HG03159 (cell line): ENCODE measurements around the gene TMA7.

ENCODE experiments used
- ATAC-seq: cut with Tn5 transposase; IDR thresholded peaks from one replicate; pipeline ENCODE4 v1.9.1; 2021; ENCODE audit warnings: mild to moderate bottlenecking, moderate library complexity; ENCODE audit not compliant: unreplicated experiment

Gene TMA7

GRCh38 chr3:48422681-48423080, 17.4 kb upstream of the TMA7 start:
- no peak for ATAC-seq

DNA sequence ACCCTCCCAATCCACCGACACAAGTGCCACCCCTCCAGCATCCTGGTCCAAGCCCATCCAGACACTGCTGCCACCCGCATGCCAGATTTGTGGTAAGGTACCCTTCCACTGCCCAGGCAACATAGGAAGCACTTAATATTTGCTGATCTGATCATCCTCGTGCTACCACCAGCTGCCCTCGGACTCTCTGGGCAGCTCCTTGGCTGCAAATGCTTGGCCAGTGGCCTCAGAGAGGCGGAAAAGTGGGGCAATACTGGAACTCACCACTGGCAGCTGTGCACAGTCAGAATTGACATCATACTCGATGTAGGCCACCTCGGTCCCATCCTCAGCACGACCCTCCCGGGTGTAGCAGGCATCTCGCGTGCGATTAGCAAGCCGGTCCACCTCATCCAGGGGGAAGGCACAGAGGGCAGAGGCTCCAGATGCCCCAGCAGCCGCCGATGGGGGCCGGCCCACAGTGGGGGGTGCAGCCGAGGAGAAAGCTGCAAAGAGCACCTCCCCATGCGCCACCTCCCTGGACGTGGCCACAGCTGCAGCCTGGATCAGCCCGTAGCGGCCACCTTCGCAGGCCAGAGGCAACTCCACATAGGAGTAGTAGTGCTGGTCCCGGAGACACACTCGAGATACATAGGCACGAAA, 16.7 kb upstream of the TMA7 start:
- no peak for ATAC-seq

GRCh38 chr3:48423883-48424695, 16.0 kb upstream of the TMA7 start:
- no peak for ATAC-seq

DNA sequence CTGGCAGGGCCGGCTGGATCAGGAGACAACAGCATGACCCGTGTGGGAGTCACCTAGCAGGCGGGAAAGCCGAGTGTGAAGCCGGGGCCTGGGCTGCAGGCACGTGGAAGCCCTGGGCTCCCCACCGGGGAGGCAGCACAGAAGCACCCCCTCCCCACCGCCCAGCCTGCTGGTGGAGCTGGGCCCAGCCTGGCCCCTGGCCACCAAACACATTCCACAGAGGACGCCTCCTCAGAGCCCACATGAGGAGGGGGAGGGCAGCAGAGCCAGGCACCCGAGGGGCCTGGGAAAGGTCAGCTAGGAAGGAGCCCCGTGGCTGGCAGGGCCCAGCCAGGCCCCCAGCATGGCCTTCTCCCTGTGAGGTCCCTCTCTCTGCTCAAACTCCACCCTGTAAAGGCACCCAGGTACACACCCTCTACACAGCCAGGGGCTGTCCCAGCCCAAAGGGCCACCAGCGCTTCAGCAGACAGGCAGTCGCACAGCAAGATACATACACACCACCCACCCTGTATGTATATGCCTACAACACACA, 14.7 kb upstream of the TMA7 start:
- no peak for ATAC-seq

GRCh38 chr3:48426401-48426909, 13.6 kb upstream of the TMA7 start:
- no peak for ATAC-seq

DNA sequence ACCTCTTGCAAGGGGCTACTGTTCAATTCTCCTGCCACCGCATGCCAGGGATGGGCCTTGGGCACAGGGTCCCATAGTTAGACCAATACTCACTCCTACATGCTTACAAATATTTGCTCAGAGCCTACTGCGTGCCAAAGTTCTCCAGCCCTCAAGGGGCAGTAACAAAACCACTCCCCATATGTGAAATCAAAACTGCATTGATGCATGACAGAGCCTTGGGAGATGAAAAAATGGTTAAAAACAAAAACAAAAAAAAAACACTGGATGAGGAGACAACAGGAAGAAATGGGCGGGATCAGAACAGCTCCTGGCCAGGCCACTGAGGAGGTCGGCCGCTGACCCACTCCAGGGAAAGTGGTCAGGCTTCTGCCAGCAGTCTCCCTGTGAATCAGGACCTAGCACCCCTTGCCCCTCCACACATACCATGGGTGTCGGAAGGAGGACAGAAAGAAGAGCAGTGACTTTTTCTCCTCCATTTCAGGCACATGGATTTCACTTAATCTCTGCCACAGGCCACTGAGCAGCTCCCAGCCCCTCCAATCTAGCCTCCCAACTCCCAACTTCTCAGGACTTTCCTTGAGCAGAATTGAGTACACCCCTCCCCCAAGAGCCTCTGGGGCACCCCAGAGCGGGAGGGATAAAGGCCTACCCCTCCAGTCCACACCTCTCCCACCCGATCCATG, 13.0 kb upstream of the TMA7 start:
- ATAC-seq: no peak

- ATAC-seq: no peak
These were observed 12.5 kb upstream of the TMA7 start for GRCh38 chr3:48427630-48427962.

GRCh38 chr3:48428088-48428571, 11.9 kb upstream of the TMA7 start:
- ATAC-seq: no peak

GRCh38 chr3:48428572-48429316, 11.3 kb upstream of the TMA7 start:
- ATAC-seq: peak; percentile 31

DNA sequence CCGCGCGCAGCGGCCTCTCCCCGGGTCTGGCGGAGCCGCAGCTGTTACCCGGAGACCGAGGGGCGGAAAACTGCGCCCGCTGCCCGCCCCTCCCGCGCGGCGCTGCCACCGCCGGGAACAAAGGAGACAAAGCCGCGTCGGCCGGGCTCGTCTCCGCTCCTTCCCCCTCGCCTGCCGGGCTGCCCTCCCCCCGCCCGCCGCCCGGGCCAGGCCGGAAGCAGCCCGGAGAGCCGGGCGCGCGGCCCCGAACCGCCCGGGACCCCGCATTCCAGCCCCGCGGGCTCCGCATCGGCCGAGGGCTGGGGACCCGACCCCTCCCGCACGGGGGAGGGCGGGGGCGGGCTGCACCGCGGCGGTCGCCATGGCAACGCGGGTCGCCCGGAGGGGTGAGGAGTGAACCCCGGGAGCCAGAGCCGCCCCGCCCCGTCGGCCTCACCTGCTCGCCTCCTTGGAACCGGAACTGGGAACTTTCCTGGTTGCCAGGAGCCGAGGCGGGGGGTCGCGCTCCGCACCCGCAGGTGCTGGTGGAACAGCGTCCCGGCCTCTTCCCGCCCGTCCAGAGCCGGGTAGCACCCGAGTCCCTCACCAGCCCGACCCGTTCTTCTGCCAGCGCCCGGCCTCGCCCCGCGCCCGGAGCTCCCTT, 10.6 kb upstream of the TMA7 start:
- ATAC-seq: peak; percentile 45

GRCh38 chr3:48429960-48430707, 9.9 kb upstream of the TMA7 start, which contains the start of gene PLXNB1:
PLXNB1 (minus strand) TSS chr3:48430086; CDS start chr3:48424611, 5,475 bp downstream.
- ATAC-seq: no peak

DNA sequence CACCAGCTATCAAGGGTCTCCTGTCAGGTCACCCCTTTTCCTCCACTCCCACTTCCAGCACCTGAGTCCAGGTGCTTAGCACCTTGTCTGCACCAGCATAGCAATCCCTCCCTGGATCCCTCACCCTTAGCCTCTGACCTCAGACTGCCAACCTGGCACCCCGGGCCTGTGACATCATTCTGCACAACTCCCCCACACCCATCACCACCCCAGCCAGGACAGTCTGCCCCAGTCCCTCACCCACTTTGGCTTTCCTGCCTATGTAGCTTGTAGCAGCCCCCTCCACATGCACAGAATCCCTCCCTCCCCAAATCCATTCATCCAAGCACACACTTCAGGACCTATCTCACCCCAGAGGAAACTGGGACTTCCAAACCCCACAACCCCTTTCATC, 9.4 kb upstream of the TMA7 start:
- ATAC-seq: no peak

DNA sequence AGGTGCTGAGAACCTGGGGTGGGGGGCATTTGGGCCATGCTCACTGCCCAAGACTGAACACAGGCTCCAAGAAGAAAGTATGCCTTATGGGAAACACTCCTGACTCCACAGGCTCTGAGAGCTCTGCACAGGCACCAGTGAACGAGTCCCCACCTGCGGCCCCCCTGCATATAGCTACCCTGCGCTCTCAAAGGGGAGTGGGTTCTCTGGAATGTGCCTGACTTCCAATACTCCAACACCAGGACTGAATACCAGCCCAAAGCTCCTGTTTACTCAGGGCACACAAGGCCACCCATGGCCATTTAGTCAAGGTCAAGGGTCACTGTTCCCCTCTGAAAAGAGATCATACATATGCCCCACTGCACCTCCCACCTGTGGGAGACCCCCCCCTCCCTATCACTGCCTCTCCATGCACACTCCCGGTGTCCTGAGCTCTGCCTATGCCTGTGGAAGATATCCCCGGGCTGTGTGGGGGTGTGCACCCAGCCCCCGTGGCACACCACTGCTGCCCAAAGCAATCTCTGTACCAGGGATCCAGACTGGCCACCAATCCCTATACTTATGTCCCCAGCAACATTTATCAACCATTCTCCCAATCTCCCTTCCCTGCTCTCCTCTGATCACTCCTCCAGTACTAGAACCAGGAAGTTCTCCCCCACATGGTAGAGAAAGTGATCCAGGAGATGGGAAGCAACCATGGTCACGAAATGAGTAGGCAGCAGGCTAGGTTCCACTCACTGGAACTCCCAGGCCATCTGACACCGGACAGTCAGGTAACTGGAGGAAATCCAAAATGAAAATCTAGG, 8.6 kb upstream of the TMA7 start:
- ATAC-seq: no peak

DNA sequence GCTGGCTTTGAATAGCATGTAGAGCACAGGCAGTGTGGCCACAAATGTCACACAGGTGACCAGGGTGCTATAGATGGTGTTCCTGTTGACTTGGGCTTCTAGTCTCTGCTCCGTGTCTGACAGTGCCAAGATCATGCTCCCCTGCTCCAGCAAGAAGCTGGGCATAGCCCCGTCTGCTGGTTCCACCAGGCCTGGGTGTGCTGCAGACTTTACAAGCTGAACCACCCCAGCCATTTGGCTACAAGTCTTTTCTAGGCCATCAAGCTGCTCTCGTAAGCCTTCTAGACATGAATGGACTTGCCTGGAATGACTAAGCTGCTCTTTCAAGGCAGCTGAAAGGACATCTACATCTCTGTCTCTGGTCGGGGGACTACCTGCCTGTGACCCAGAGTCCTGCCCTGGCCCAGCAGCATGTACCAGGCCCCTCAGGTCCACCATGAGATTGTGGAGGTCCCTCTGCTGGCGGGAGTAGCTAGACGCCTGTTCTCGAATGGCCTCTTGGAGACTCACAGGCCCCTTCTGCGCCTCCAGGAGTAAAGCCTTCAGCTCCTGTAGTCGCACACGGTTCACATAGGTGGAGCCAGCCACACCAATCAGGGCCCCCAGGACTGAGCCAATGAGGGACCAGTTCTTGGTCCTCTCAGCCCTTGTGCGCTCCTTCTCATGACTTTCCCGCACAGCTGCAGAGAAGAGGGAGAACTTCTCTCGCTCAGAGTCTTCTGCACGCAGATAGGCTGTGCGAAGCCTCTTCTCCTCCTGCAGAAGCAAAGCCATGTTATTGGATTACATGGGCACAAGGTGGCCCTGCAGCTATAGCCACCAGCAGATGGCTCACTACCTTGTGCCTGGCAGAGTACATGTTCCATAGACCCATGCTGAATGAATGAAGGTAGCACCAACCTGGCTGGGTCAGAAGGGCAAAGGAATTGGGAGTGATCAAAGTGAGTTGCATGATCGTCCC, 7.4 kb upstream of the TMA7 start:
- no peak for ATAC-seq

- no peak for ATAC-seq
These were observed 6.5 kb upstream of the TMA7 start for GRCh38 chr3:48433472-48434118.

- no peak for ATAC-seq
These were observed 5.3 kb upstream of the TMA7 start for GRCh38 chr3:48434591-48435222.

DNA sequence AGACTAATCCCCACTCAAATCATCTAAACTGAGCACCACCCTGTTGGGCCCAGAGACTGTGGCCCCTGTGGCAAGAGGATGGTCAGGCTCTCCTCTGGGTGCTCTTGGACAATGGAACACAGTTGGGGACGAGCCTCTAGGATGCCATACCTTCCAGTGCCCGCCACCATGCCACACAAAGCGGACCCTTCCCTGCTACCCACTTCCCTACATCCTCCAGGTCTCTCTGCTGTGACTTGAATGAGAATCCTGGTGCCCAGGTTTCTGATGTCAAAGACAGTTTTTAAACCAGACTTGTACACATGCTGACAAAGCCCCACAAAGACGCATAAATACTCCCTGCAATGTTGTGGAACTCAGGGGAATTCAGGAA, 4.8 kb upstream of the TMA7 start:
- ATAC-seq: no peak
